ENCODE results near the gene PDCD1LG2.

PDCD1LG2 gene

GRCh38 chr9:5518171-5518936 is 8.0 kb downstream of the PDCD1LG2 start:
- no peak for DNase-seq
- intact Hi-C loops (cut with DNase I) = no loop called here

DNA sequence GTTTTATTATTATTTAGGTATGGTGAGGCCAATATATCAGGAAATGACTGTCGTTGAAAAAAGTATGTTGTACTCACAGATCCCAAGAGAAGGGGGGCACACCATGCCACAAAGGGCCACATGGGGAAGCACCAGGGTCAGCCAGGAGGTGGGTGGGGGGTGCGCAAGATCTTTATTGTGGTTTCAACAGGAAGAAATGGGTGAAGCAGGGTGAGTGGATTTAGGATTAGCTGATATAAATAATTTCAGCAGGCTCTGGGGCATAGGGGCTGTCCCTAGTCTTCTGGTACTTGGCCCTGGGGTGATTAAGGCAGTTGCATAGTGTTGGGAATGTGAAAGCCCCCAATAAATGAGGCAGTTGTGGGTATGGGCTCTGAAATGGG is 8.6 kb downstream of the PDCD1LG2 start:
- DNase-seq = no peak
- intact Hi-C loops (cut with DNase I) = no loop called here

DNA sequence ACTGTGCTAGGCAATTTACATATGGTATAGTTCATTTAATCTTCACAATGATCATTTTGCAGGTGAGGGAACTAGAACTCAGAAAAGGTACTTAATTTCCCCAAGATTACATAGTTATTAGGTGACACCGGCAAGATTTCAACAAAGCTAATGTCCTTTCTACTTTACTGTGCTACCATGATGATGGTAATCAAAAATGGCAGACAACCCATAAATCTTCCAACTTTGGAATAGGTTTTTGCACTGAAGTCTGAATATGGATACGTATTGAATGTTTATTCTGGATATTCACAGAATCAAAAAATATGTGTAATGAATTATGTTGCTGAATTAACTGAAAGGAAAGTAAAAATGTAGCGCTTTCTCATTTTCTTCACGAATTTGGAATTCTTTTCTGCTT is 13.8 kb downstream of the PDCD1LG2 start:
- intact Hi-C loops (cut with DNase I) = no loop called here
- DNase-seq = no peak

GRCh38 chr9:5529683-5530221 is 19.4 kb downstream of the PDCD1LG2 start:
- intact Hi-C loops (cut with DNase I) = no loop called here
- no peak for DNase-seq

DNA sequence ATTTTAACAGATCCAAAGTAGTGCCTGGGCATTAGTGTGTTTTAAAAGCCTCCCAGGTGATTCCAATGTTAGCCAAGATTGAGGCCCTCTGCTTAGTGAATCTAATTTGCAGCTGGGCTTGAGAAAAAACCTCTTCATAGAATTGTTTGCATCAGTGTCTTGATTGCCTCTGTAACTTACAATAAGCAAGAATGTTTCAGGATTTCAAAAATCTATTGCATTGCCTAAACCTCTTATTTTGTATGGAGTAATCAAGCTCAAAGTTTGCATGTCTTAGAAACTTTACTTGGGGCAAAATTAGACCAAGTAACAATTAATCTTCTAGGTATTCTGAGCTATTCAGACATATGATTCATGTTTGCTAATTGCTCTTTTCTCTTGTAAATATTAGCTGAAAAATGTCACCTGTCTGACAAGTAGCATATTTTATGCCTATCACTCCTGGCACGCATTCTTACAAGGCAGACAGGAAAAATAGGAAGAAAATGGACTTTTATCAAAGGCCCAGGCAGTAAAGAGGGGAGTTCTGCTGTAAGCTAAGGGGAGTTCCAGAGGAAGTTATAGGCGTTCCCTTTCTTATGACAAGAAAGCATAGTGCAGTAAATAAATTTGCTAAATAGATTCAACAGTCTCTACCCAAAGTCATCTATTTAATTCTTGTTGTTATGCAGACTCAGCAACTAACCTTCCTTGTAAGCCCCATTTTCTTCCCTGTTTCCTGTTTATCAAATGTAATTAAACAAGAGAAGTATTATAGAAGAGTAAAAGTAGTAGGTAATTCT is 21.0 kb downstream of the PDCD1LG2 start:
- intact Hi-C loops (cut with DNase I) = no loop called here

DNA sequence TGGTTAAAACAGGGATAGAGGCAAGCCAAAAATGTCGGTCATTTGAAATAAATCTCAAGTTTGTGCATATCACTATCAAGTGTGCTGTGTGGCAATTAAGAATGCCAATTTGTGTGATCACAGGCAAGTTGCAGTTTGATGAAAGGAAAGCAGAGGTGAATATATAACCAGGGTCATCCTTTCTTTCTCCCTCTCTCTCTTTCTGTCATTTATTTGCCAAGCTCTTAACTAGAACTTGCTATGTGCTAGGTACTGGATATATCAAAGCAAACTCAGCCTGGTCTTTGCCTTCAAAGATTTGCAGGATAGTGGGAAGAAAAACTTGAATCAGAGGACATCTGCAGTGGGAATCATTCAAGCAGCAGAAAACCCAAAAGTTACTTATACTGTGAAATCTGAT is 22.0 kb downstream of the PDCD1LG2 start:
- intact Hi-C loops (cut with DNase I) = no loop called here
- DNase-seq = no peak

More for the DNA sequence above, 21.0 kb downstream of the PDCD1LG2 start:
- no peak for DNase-seq

- DNase-seq = no peak
- intact Hi-C loops (cut with DNase I) = no loop called here
Measured at GRCh38 chr9:5532790-5533189, 22.5 kb downstream of the PDCD1LG2 start.

DNA sequence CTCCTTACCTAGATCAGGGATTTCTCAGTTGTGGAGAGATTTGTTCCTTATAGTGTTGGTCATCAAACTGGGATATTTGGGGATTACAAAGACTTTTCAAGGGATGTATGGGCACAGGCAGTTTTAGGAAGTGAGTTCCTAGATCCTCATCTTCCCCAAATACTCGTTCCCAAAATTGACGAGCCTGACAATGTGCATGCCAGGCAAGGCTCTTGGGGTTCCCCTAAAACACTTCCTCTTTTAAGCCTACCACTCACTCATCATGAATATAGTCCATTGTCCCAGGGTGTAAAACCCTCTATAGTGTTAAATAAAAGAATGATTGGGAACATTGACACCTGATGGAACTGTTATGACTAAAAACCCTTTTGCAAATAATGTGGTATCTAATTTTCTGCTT is 26.4 kb downstream of the PDCD1LG2 start:
- peak in 2 of 42 donors; percentile 11 to 12 for DNase-seq
- intact Hi-C loops (cut with DNase I) = no loop called here

DNA sequence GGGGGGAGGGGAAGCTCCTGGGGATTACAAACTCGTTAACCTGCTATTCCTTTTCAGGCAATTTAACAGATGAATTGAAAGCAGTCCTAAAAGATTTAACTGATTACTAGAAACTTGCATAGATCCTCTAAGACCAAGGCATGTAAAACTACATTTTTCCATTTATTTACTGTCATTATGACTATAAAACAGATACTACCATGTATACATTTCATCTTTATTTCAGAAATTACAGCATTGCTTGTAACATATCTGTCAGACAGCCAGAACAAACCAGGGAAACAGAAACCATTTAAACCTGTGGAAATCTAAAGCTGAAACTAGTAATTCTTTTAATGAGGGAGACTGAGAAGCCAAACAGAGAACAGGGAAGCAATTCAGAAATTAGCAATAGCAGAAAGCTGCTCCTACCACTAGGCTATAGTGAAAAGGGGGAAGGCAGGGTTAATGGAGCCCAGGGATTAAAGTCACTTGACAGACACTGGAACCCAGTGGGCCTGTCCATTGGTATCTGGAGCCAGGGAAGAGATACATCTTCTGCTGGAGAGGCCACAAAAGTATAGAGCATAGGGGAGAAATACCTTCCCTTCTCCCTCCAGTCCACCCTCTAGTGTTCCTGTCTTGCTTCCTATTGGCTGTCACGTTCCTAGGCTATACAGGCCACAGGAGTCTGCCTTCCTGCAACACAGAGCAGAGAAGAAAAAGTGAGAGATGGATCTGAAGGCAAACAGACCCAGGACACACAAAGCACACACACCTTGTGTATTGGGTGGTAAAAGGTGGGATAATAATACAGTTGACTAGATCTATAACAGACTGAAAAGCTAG is 33.8 kb downstream of the PDCD1LG2 start:
- DNase-seq = no peak
- intact Hi-C loops (cut with DNase I) = no loop called here

- intact Hi-C loops (cut with DNase I) = no loop called here
- DNase-seq = no peak
Measured at GRCh38 chr9:5549658-5550650, 39.6 kb downstream of the PDCD1LG2 start.

- DNase-seq = no peak
- intact Hi-C loops (cut with DNase I) = no loop called here
Measured at GRCh38 chr9:5551368-5552150, 41.2 kb downstream of the PDCD1LG2 start.

GRCh38 chr9:5552301-5552700 is 42.0 kb downstream of the PDCD1LG2 start:
- intact Hi-C loops (cut with DNase I) = no loop called here
- DNase-seq = no peak

- intact Hi-C loops (cut with DNase I) = no loop called here
- no peak for DNase-seq
Measured at GRCh38 chr9:5553211-5553610, 42.9 kb downstream of the PDCD1LG2 start.

- DNase-seq = no peak
- intact Hi-C loops (cut with DNase I) = no loop called here
Measured at GRCh38 chr9:5554254-5554653, 43.9 kb downstream of the PDCD1LG2 start.

DNA sequence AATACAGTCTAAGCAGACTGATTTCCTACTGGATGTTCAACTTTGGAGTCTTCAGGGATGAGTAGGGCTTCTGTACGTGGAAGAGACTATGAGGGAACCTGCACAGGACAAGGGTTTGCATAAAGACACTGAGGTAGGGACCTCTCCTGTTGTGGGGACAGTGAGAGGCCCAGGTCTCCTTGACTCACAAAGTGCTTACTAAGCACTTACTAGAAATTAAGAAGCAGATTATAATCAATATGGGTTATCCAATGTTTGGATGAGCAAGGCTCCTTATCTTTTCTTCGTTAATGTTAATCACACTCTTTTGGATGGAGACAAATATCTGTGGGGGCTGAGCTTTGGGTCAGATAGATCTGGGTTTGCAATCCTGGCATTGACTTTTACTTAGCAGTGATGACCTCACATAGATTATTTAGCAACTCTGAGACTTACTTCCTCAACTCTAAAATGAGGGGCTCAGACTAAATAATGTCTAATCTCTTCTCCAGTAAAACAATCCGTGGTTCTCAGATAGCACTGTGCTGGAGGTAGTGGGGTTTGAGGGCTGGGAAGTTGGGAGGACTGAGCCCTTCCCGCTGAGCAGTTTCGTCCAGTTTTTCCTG is 45.9 kb downstream of the PDCD1LG2 start:
- intact Hi-C loops (cut with DNase I) = no loop called here
- no peak for DNase-seq

GRCh38 chr9:5557606-5558587 is 47.6 kb downstream of the PDCD1LG2 start:
- peak in 12 of 42 donors; percentile 3 to 39 (median 10) for DNase-seq

More at GRCh38 chr9:5557606-5558587, 47.6 kb downstream of the PDCD1LG2 start:
- intact Hi-C loops (cut with DNase I) = no loop called here
